ENCODE data around the gene TMED5.

TMED5 gene

DNA sequence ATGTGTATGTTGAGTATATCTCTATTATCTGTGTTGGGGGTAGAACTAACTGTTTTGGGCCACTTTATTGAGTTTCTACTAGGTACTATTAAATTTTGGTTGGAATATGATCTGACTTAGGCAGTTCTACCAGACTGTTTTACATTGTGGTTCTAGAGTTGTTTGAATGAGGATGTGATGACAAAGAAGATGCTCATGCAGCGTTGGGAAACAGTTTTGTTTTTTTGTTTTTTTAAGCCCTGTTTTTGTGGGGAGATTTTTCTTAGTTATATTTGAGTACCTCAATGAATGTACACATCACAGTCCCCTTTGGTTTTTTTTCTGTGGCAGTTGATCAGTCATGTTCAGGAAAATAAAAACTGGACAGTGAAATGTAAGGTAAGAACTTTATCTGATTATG is 40.1 kb downstream of the TMED5 start:
- no peak overlapping the region for H3K27ac ChIP-seq
- H3K27me3 ChIP-seq (ENCODE audit: insufficient read depth, low read depth, severe bottlenecking) = no peaks in the 10 kb centered on the region
- no peaks in the 10 kb centered on the region for H3K9me3 ChIP-seq (ENCODE audit: severe bottlenecking)
- no peak overlapping the region for H3K4me3 ChIP-seq (ENCODE audit: low read depth, low read length)
- DNase-seq = no peak
- H3K36me3 ChIP-seq = peaks cover 44% of the 10 kb centered on the region
- TF ChIP-seq, protein P1, sequence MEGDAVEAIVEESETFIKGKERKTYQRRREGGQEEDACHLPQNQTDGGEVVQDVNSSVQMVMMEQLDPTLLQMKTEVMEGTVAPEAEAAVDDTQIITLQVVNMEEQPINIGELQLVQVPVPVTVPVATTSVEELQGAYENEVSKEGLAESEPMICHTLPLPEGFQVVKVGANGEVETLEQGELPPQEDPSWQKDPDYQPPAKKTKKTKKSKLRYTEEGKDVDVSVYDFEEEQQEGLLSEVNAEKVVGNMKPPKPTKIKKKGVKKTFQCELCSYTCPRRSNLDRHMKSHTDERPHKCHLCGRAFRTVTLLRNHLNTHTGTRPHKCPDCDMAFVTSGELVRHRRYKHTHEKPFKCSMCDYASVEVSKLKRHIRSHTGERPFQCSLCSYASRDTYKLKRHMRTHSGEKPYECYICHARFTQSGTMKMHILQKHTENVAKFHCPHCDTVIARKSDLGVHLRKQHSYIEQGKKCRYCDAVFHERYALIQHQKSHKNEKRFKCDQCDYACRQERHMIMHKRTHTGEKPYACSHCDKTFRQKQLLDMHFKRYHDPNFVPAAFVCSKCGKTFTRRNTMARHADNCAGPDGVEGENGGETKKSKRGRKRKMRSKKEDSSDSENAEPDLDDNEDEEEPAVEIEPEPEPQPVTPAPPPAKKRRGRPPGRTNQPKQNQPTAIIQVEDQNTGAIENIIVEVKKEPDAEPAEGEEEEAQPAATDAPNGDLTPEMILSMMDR (IDR thresholded peaks at IDR 0.05; ENCODE audit: low read depth, low read length) = no peak

DNA sequence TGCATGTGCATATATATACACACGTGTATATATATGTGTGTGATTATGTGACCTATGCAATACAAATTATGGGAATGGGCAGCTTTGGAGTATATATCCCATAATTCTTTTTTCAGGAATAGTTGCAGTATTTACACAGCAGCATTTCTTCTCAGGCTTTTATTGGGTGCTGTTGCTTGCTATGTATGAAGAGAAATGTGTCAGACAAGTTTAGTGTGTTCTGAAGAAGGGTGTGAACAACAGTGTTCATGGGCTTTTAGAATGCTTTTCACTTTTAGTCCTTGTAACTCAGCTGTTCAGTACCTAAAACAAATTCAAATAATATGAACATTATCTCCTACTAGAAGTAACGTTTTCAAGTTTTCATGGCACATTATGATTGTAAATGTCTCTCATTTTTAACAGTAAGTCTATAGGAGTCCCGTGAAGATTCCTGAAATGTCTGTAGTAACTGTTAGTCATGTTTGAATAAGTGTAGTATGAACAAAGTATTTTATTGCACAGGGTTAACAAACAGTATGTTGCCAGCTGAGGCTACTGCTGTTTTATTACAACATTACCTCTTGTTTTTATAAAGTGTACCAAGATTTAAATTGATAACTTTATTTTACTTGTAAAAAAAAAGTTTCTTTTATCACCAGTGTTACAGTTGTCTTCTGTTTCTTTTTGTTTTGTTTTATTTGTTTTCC is 42.5 kb downstream of the TMED5 start:
- H3K36me3 ChIP-seq = peaks cover 66% of the 10 kb centered on the region
- H3K4me3 ChIP-seq (ENCODE audit: low read depth, low read length) = no peak overlapping the region
- H3K27ac ChIP-seq = no peak overlapping the region
- no peaks in the 10 kb centered on the region for H3K27me3 ChIP-seq (ENCODE audit: insufficient read depth, low read depth, severe bottlenecking)
- no peaks in the 10 kb centered on the region for H3K9me3 ChIP-seq (ENCODE audit: severe bottlenecking)
- DNase-seq = no peak
- TF ChIP-seq, protein P1 (IDR thresholded peaks at IDR 0.05; ENCODE audit: low read depth, low read length) = no peak

DNA sequence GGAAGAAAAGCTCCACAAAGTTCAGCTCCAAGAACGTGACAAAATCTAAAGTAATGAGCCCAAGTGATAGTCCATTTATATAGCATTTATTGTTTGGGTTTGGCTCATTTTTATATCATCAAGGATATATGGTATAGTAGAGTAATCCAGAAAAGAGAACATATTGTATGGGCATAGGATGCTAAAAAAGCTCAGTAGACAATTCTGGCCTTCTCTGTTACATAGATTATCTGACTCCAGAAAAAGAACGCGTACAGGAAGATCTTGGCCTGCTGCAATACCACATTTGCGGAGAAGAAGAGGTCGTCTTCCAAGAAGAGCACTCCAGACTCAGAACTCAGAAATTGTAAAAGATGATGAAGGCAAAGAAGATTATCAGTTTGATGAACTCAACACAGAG is 43.8 kb downstream of the TMED5 start:
- Histone ChIP-seq H3K27ac (no peak overlapping the region), H3K27me3 (ENCODE audit: insufficient read depth, low read depth, severe bottlenecking) (no peaks in the 10 kb centered on the region), H3K4me3 (ENCODE audit: low read depth, low read length) (no peak overlapping the region), H3K9me3 (ENCODE audit: severe bottlenecking) (no peaks in the 10 kb centered on the region), H3K36me3 (peaks cover 67% of the 10 kb centered on the region)
- no peak for DNase-seq
- TF ChIP-seq, protein P1 (IDR thresholded peaks at IDR 0.05; ENCODE audit: low read depth, low read length) = no peak

DNA sequence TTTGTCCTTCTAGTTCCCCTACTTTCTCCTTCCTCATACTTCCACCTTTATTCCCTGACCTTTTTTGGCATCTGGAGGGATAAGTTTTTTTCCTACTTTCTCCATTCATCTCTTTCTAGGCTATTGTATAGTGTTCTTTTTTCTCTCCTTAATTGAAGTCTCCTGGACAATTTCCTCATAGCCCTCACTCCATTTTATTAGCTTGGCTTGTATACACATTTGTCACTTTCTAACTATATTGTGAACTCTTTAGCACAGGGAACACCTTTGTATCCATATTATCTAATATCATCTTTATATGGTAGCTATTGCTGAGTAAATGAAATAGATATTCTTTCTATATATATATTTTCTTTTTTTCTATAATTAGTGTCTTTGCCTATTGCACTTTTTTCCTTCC is 47.6 kb downstream of the TMED5 start:
- Histone ChIP-seq H3K4me3 (ENCODE audit: low read depth, low read length) (no peak overlapping the region), H3K27ac (no peak overlapping the region), H3K9me3 (ENCODE audit: severe bottlenecking) (no peaks in the 10 kb centered on the region), H3K27me3 (ENCODE audit: insufficient read depth, low read depth, severe bottlenecking) (no peaks in the 10 kb centered on the region), H3K36me3 (peaks cover 73% of the 10 kb centered on the region)
- TF ChIP-seq, protein P1 (IDR thresholded peaks at IDR 0.05; ENCODE audit: low read depth, low read length) = no peak
- DNase-seq = no peak

DNA sequence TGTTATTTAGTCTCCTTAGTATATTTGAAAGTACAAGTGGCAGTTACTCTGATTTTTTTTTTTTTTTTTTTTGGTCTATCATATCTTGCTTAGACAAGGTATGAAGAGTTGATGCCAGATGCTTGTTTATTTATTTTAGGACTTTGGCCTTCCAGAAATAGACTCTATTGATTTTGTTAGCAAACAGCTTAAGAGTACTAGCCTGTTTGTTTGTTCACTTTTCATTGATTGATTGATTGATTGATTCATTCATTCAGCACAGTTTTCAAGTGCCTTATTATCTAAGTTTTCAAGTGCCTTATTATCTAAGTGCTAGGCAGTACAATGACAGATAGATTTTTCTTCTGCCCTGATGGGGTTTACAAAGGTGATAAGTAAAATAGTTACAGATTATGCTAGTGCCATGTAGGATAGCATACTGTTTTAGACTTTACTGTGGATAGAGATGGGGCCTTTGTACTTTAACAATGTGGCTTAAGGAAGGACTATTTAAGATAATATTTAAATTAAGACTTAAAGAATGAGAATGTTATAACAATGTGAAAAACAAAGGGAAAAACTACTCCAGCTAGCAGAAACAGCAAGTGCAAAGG is 50.6 kb downstream of the TMED5 start:
- H3K9me3 ChIP-seq (ENCODE audit: severe bottlenecking) = no peaks in the 10 kb centered on the region
- no peak overlapping the region for H3K4me3 ChIP-seq (ENCODE audit: low read depth, low read length)
- no peaks in the 10 kb centered on the region for H3K27me3 ChIP-seq (ENCODE audit: insufficient read depth, low read depth, severe bottlenecking)
- no peak overlapping the region for H3K27ac ChIP-seq
- DNase-seq = no peak
- peaks cover 50% of the 10 kb centered on the region for H3K36me3 ChIP-seq
- TF ChIP-seq, protein P1 (IDR thresholded peaks at IDR 0.05; ENCODE audit: low read depth, low read length) = no peak
